ENCODE data around the gene PIM2.
A peak's percentile ranks its signal among the peaks of the same experiment; 100 is the strongest.

The PIM2 gene

DNA sequence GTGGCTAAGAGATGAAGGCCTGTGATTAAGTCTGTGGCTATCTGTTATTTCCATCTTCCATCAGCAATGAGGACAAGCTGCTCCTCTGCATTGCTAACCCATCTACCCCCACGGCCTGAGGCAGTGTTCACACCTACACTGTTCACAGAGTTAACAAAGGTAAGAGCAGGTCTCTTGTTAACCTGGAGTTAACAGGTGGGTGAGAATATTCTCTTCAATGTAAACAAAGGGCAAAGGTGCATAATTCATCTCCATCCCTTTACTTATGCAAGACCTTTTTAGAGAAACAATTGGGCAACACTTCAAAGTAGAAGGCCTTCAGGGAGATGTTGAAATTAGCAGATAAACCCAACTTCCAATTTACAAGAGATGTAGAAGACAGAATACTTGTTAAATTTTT is 10.2 kb downstream of the PIM2 start:
- Mint-ChIP-seq H3K27ac (no peak overlapping the region), H3K36me3 (ENCODE audit: low read depth) (peaks cover 13% of the 10 kb centered on the region), H3K4me1 (peaks cover 27% of the 10 kb centered on the region), H3K4me3 (no peak overlapping the region), H3K27me3 (ENCODE audit: low read depth, poor library complexity) (peaks cover 7% of the 10 kb centered on the region), H3K9me3 (peaks cover 27% of the 10 kb centered on the region)
- DNase-seq: no peak
- TF ChIP-seq, protein P1, sequence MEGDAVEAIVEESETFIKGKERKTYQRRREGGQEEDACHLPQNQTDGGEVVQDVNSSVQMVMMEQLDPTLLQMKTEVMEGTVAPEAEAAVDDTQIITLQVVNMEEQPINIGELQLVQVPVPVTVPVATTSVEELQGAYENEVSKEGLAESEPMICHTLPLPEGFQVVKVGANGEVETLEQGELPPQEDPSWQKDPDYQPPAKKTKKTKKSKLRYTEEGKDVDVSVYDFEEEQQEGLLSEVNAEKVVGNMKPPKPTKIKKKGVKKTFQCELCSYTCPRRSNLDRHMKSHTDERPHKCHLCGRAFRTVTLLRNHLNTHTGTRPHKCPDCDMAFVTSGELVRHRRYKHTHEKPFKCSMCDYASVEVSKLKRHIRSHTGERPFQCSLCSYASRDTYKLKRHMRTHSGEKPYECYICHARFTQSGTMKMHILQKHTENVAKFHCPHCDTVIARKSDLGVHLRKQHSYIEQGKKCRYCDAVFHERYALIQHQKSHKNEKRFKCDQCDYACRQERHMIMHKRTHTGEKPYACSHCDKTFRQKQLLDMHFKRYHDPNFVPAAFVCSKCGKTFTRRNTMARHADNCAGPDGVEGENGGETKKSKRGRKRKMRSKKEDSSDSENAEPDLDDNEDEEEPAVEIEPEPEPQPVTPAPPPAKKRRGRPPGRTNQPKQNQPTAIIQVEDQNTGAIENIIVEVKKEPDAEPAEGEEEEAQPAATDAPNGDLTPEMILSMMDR (IDR thresholded peaks at IDR 0.05): no peak

DNA sequence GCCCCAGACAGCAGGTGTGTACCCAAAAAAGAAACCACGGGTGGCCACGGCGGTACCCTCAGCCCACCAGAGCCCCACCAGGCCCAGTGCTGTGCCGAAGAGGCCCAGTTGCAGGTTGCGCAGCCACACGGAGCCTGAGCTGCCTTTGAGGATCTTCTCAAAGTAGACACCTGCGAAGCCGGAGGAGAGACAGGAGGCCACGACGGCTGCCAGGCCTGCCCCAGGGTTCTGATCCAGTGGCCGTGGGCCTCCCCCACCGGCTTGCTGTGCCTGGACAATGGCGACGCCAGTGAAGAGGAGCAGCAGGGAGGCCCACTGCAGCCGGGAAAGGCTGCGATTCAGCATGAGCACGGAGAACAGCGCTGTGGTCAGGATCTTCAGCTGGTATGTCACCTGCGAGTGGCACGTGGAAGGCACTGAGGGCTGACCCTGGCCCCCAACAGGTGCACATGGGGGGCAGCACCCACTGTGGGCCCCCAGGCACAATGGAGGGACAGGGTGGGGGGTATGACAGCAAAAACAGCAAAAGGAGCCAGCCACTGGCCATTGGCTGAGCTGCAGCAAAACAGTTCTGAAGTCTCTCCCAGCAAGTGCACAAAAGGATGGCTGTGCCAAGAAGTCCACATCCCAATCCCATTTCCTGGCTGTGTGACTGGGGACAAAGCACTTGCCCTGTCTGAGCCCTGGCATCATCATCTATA is 13.6 kb downstream of the PIM2 start:
- Mint-ChIP-seq H3K4me1 (peaks cover under 1% of the 10 kb centered on the region), H3K27me3 (ENCODE audit: low read depth, poor library complexity) (no peaks in the 10 kb centered on the region), H3K36me3 (ENCODE audit: low read depth) (peaks cover 34% of the 10 kb centered on the region), H3K4me3 (no peak overlapping the region), H3K9me3 (peaks cover 33% of the 10 kb centered on the region), H3K27ac (no peak overlapping the region)
- TF ChIP-seq, protein P1 (IDR thresholded peaks at IDR 0.05): no peak
- no peak for DNase-seq

DNA sequence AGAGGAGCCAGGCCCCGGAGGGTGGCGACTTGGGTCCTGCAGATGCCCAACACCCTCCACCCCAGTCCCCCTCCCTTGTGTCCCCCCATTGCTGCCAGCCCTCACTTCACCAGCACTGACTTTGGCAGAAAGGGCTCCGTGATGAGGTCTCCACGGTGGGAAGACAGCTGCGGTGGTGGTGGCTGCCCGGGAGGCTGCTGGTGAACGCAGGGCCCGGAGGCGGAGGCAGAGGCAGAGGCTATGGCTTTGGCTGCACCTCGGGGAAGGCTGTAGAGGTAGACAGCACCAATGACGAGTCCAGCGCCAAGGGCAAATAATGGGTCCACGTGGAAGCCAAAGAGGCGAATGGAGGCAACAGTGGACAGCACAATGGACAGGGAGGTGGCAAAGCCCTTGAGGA is 14.2 kb downstream of the PIM2 start:
- H3K27ac Mint-ChIP-seq: no peak overlapping the region
- peaks cover 34% of the 10 kb centered on the region for H3K36me3 Mint-ChIP-seq (ENCODE audit: low read depth)
- H3K27me3 Mint-ChIP-seq (ENCODE audit: low read depth, poor library complexity): no peaks in the 10 kb centered on the region
- H3K4me1 Mint-ChIP-seq: no peaks in the 10 kb centered on the region
- TF ChIP-seq, protein P1 (IDR thresholded peaks at IDR 0.05): no peak
- peaks cover 33% of the 10 kb centered on the region for H3K9me3 Mint-ChIP-seq
- DNase-seq: no peak
- H3K4me3 Mint-ChIP-seq: no peak overlapping the region

DNA sequence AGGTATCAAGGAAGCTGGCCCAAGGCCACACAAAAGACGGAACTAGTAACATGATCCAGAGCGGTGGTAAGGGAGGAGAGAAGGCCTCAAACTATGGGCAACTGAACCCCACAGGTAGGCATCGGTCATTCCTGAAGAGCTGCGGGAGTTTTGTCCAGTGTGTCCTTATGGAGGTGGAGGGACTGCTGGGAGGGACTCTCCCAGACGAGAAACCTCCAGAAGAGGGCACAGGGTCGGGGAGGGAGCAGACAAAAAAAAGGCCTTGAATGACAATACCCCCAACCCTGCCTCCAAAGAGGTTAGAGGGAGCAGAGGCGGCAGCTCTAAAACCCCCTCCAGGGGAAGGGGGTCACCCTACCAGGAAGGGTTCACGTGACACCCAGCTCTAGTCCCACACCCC is 14.6 kb downstream of the PIM2 start:
- peaks cover 33% of the 10 kb centered on the region for H3K9me3 Mint-ChIP-seq
- no peaks in the 10 kb centered on the region for H3K27me3 Mint-ChIP-seq (ENCODE audit: low read depth, poor library complexity)
- DNase-seq: no peak
- peaks cover 34% of the 10 kb centered on the region for H3K36me3 Mint-ChIP-seq (ENCODE audit: low read depth)
- no peak overlapping the region for H3K4me3 Mint-ChIP-seq
- H3K4me1 Mint-ChIP-seq: no peaks in the 10 kb centered on the region
- TF ChIP-seq, protein P1 (IDR thresholded peaks at IDR 0.05): no peak
- peak overlapping the region; percentile 77 for H3K27ac Mint-ChIP-seq

DNA sequence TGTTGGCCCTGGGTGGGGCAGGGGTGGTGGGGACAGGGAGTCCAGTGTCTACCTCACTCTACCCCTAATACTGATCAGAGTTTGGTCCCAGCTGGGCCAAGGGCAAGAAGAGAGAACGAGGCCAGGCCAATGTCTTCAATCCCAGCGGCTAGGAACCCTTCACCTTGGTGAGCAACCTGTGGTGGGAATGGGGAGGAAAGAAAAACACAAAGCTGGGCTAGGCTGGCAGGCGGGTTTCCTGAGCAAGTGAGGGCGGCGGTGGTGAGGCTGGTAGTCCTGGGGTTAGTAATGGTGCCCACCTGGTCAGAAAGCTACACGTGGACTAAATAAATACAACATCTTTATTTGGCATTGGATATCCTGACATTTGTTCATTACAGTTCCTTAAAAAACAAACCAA is 15.5 kb downstream of the PIM2 start:
- H3K4me1 Mint-ChIP-seq: peaks cover 3% of the 10 kb centered on the region
- H3K27ac Mint-ChIP-seq: no peak overlapping the region
- H3K27me3 Mint-ChIP-seq (ENCODE audit: low read depth, poor library complexity): no peaks in the 10 kb centered on the region
- H3K9me3 Mint-ChIP-seq: peaks cover 32% of the 10 kb centered on the region
- H3K4me3 Mint-ChIP-seq: no peak overlapping the region
- peaks cover 29% of the 10 kb centered on the region for H3K36me3 Mint-ChIP-seq (ENCODE audit: low read depth)
- no peak for DNase-seq
- TF ChIP-seq, protein P1 (IDR thresholded peaks at IDR 0.05): no peak

DNA sequence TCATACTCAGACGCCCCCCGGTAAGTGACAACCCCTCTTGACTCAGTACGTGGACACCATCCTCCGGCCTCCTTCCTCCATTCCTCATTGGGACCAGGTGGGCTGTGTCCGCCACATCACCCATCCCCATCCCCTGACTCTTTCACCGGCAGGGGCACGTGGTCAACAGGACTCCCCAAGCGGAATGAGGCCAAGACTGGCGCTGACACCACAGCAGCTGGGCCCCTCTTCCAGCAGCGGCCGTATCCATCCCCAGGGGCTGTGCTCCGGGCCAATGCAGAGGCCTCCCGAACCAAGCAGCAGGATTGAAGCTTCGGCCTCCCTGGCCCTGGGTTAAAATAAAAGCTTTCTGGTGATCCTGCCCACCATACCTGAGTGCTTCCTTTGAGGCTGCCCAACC is 16.0 kb downstream of the PIM2 start:
- H3K36me3 Mint-ChIP-seq (ENCODE audit: low read depth): peaks cover 28% of the 10 kb centered on the region
- peaks cover 33% of the 10 kb centered on the region for H3K9me3 Mint-ChIP-seq
- peaks cover under 1% of the 10 kb centered on the region for H3K27me3 Mint-ChIP-seq (ENCODE audit: low read depth, poor library complexity)
- TF ChIP-seq, protein P1 (IDR thresholded peaks at IDR 0.05): no peak
- no peak overlapping the region for H3K4me3 Mint-ChIP-seq
- H3K27ac Mint-ChIP-seq: no peak overlapping the region
- peaks cover 6% of the 10 kb centered on the region for H3K4me1 Mint-ChIP-seq
- DNase-seq: no peak
